Right renal pelvis (tissue), 4 donors: ENCODE results near the gene GYS2. TPM values are rescaled to one million over a fixed set of nuclear protein-coding genes. Genes with fewer than 3 reads are reported as not detected.
"Not testable (repeated sequence)": the region's sequence is repeated elsewhere in the genome, so short reads cannot be mapped to it uniquely, and the experiment has no call there.

ENCODE experiments used
- DNase-seq, 4 donors: peaks; one replicate each; pipeline ENCODE4 v3.0.0-alpha.2; 2013; ENCODE audit warnings: low read depth in 4 of 4, low spot score in 3 of 4, missing footprints in 1 of 4
- polyA plus RNA-seq, 4 donors: library from polyadenylated mRNA; unstranded; fragments of 120-200 nt; gene quantifications; one replicate each; pipeline ENCODE4 v1.2.1, GENCODE V29; 2013; ENCODE audit not compliant: insufficient read length in 4 of 4

The GYS2 gene
- polyA plus RNA-seq = under 1 TPM in 1 of 4 donors, not detected in 3; 0.28 TPM

GRCh38 chr12:21604245-21605101 lies at the start of gene GYS2:
GYS2 (minus strand) TSS chr12:21604847; CDS start chr12:21604592, 255 bp downstream.
- no peak for DNase-seq

- DNase-seq = no peak
These were observed 47.2 kb upstream of the GYS2 start for GRCh38 chr12:21651821-21652220.

- no peak for DNase-seq
These were observed 46.4 kb upstream of the GYS2 start for GRCh38 chr12:21650997-21651396.

- no peak for DNase-seq
These were observed 44.4 kb upstream of the GYS2 start for GRCh38 chr12:21649034-21649433.

GRCh38 chr12:21648378-21648777 lies 43.7 kb upstream of the GYS2 start:
- DNase-seq = no peak

GRCh38 chr12:21647179-21647578 lies 42.5 kb upstream of the GYS2 start:
- no peak for DNase-seq

GRCh38 chr12:21645041-21645500 lies 40.4 kb upstream of the GYS2 start:
- not testable (repeated sequence) for DNase-seq

- no peak for DNase-seq
These were observed 39.9 kb upstream of the GYS2 start for GRCh38 chr12:21644516-21644915.

- no peak for DNase-seq
These were observed 39.1 kb upstream of the GYS2 start for GRCh38 chr12:21643758-21644157.

GRCh38 chr12:21642707-21643389 lies 38.2 kb upstream of the GYS2 start:
- no peak for DNase-seq

- DNase-seq = no peak
These were observed 33.6 kb upstream of the GYS2 start for GRCh38 chr12:21638054-21638891.

- no peak for DNase-seq
These were observed 29.6 kb upstream of the GYS2 start for GRCh38 chr12:21634245-21634644.

GRCh38 chr12:21631367-21631766 lies 26.7 kb upstream of the GYS2 start:
- no peak for DNase-seq

- DNase-seq = no peak
These were observed 23.3 kb upstream of the GYS2 start for GRCh38 chr12:21627924-21628323.

GRCh38 chr12:21618566-21618965 lies 13.9 kb upstream of the GYS2 start:
- no peak for DNase-seq

- no peak for DNase-seq
These were observed 12.4 kb upstream of the GYS2 start for GRCh38 chr12:21617030-21617429.

GRCh38 chr12:21615431-21615830 lies 10.8 kb upstream of the GYS2 start:
- no peak for DNase-seq

GRCh38 chr12:21614506-21614905 lies 9.9 kb upstream of the GYS2 start:
- no peak for DNase-seq

GRCh38 chr12:21613931-21614330 lies 9.3 kb upstream of the GYS2 start:
- DNase-seq = peak in 1 of 4 donors; percentile 3

GRCh38 chr12:21608196-21608595 lies 3.5 kb upstream of the GYS2 start:
- DNase-seq = no peak

- peak in 2 of 4 donors; percentile 5 to 7 for DNase-seq
These were observed 3.1 kb upstream of the GYS2 start for GRCh38 chr12:21607701-21608100.
